Measurements from ENCODE around the gene TMPRSS7. TPM values are rescaled to one million over a fixed set of nuclear protein-coding genes. Genes with fewer than 3 reads are reported as not detected.

TMPRSS7 gene
- total and polyA plus RNA-seq, 3 donors from 2014 or later, result 2.0 to 5.8 (median 2.8) TPM

GRCh38 chr3:112013784-112014143 is 20.8 kb upstream of the TMPRSS7 start:
- intact Hi-C loops (cut with DNase I; ENCODE audit: low total_unique reads), result no loop called here
- TF ChIP-seq POLR2A (IDR thresholded peaks at IDR 0.05), result no peak
- TF ChIP-seq, protein P1, sequence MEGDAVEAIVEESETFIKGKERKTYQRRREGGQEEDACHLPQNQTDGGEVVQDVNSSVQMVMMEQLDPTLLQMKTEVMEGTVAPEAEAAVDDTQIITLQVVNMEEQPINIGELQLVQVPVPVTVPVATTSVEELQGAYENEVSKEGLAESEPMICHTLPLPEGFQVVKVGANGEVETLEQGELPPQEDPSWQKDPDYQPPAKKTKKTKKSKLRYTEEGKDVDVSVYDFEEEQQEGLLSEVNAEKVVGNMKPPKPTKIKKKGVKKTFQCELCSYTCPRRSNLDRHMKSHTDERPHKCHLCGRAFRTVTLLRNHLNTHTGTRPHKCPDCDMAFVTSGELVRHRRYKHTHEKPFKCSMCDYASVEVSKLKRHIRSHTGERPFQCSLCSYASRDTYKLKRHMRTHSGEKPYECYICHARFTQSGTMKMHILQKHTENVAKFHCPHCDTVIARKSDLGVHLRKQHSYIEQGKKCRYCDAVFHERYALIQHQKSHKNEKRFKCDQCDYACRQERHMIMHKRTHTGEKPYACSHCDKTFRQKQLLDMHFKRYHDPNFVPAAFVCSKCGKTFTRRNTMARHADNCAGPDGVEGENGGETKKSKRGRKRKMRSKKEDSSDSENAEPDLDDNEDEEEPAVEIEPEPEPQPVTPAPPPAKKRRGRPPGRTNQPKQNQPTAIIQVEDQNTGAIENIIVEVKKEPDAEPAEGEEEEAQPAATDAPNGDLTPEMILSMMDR (IDR thresholded peaks at IDR 0.05), result no peak
- Histone ChIP-seq H3K4me3 (no peak overlapping the region), H3K27me3 (no peaks in the 10 kb centered on the region), H3K9me3 (no peaks in the 10 kb centered on the region), H3K36me3 (ENCODE audit: low read depth, missing control alignments) (no peaks in the 10 kb centered on the region), H3K4me1 (no peaks in the 10 kb centered on the region), H3K27ac (no peak overlapping the region)
- no peak for DNase-seq
- 40 to 48% methylated on average over 5 of the region's 5 CpGs for WGBS, 2 donors

DNA sequence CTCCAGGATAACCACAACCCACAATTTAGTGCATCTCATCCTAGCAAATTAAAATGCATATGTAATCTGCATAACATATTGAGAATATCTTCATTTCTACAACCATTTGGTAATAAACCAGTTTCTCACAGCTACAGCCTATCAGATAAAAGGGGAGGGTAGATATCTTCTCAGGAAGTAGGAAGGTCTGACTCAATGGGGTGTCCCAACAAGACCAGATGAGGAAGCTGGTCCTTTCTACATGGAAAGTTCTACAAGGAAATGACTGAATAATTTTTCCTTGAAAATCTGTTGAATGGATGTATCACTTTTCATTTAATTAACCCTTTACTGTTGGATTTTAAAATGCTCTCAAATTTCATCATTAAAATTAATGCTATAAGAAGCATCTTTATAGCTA is 17.4 kb upstream of the TMPRSS7 start:
- Histone ChIP-seq H3K36me3 (ENCODE audit: low read depth, missing control alignments) (no peaks in the 10 kb centered on the region), H3K4me3 (no peak overlapping the region), H3K27me3 (no peaks in the 10 kb centered on the region), H3K27ac (no peak overlapping the region), H3K4me1 (no peaks in the 10 kb centered on the region), H3K9me3 (no peaks in the 10 kb centered on the region)
- no peak for DNase-seq
- TF ChIP-seq, protein P1 (IDR thresholded peaks at IDR 0.05), result no peak
- no peak for TF ChIP-seq POLR2A (IDR thresholded peaks at IDR 0.05)
- intact Hi-C loops (cut with DNase I; ENCODE audit: low total_unique reads), result no loop called here

DNA sequence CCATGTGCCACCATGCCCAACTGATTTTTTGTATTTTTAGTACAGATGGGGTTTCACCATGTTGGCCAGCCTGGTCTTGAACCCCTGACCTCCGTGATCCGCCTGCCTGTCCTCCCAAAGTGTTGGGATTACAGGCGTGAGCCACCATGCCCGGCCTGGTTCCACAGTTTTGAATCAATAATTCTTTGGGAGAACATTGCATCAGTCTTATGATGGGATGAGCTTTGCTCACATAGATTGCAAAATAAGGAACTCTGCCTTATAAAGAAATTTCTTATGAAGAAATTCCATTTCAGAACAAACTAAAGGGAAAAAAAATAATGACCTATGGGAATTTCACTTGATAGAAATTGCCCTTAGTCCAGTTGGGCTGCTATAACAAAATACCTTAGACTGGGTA is 15.8 kb upstream of the TMPRSS7 start:
- Histone ChIP-seq H3K27ac (no peak overlapping the region), H3K4me1 (no peaks in the 10 kb centered on the region), H3K9me3 (no peaks in the 10 kb centered on the region), H3K4me3 (no peak overlapping the region), H3K27me3 (no peaks in the 10 kb centered on the region), H3K36me3 (ENCODE audit: low read depth, missing control alignments) (no peaks in the 10 kb centered on the region)
- WGBS, 2 donors, result 93 to 97% methylated on average over 4 of the region's 4 CpGs
- no peak for DNase-seq
- no peak for TF ChIP-seq POLR2A (IDR thresholded peaks at IDR 0.05)
- TF ChIP-seq, protein P1 (IDR thresholded peaks at IDR 0.05), result no peak
- intact Hi-C loops (cut with DNase I; ENCODE audit: low total_unique reads), result no loop called here

DNA sequence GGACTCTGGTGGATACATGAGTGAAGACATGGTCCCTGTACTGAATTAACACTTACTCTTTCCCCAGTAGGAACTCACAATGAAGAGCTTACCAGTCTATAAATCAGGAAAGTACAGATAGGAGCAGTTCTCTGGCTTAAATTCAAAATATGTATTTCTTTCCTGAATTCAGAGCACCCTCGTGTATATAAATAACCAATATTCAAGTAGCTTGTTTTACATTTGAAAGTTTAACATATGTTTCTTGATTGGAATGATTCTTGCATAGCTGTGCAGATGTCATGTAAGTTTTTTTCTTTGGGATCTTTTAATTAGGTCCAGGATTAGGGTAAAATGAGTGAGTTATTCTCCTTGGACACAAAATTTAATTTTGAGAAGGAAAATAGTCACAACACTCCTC is 14.8 kb upstream of the TMPRSS7 start:
- DNase-seq, result no peak
- no peaks in the 10 kb centered on the region for H3K36me3 ChIP-seq (ENCODE audit: low read depth, missing control alignments)
- TF ChIP-seq POLR2A (IDR thresholded peaks at IDR 0.05), result no peak
- no peaks in the 10 kb centered on the region for H3K27me3 ChIP-seq
- H3K4me3 ChIP-seq, result no peak overlapping the region
- intact Hi-C loops (cut with DNase I; ENCODE audit: low total_unique reads), result no loop called here
- H3K4me1 ChIP-seq, result no peaks in the 10 kb centered on the region
- no peak overlapping the region for H3K27ac ChIP-seq
- 90 to 95% methylated on average over 1 of the region's 1 CpG for WGBS, 2 donors
- H3K9me3 ChIP-seq, result no peaks in the 10 kb centered on the region

GRCh38 chr3:112020674-112021085 is 13.9 kb upstream of the TMPRSS7 start:
- 75 to 81% methylated on average over 1 of the region's 1 CpG for WGBS, 2 donors
- no peak for TF ChIP-seq POLR2A (IDR thresholded peaks at IDR 0.05)
- TF ChIP-seq, protein P1 (IDR thresholded peaks at IDR 0.05), result no peak
- no peak for DNase-seq

More at GRCh38 chr3:112020674-112021085, 13.9 kb upstream of the TMPRSS7 start:
- no peaks in the 10 kb centered on the region for H3K27me3 ChIP-seq
- no peaks in the 10 kb centered on the region for H3K9me3 ChIP-seq
- no peaks in the 10 kb centered on the region for H3K4me1 ChIP-seq
- intact Hi-C loops (cut with DNase I; ENCODE audit: low total_unique reads), result no loop called here
- no peaks in the 10 kb centered on the region for H3K36me3 ChIP-seq (ENCODE audit: low read depth, missing control alignments)
- no peak overlapping the region for H3K4me3 ChIP-seq
- H3K27ac ChIP-seq, result no peak overlapping the region
